ENCODE measurements around the gene TMEM221. TPM values are rescaled to one million over a fixed set of nuclear protein-coding genes. Genes with fewer than 3 reads are reported as not detected.
A peak's percentile ranks its signal among the peaks of the same experiment; 100 is the strongest.

TMEM221 gene
- total RNA-seq, 2 donors from 2014 or later = 3.5 to 4.8 TPM

GRCh38 chr19:17447704-17448130, 751 bp downstream of the TMEM221 start:
- H3K9me3 Mint-ChIP-seq = no peaks in the 10 kb centered on the region
- no peaks in the 10 kb centered on the region for H3K36me3 Mint-ChIP-seq (ENCODE audit: low read depth)
- no peak overlapping the region for H3K9ac ChIP-seq (ENCODE audit: extremely low read depth, low read length, poor library complexity, severe bottlenecking)
- no peak for DNase-seq
- H3K27me3 Mint-ChIP-seq (ENCODE audit: insufficient read depth) = peaks cover 36% of the 10 kb centered on the region
- no peaks in the 10 kb centered on the region for H3K9me3 ChIP-seq (ENCODE audit: control insufficient read depth, low read length)
- no peaks in the 10 kb centered on the region for H3K36me3 ChIP-seq (ENCODE audit: control insufficient read depth, insufficient read depth, low read length)
- peaks cover 24% of the 10 kb centered on the region for H3K27me3 ChIP-seq (ENCODE audit: control insufficient read depth, insufficient read depth, low read length, poor library complexity, severe bottlenecking)
- H3K4me1 ChIP-seq (ENCODE audit: control insufficient read depth, insufficient read depth, low read length) = no peaks in the 10 kb centered on the region
- no peaks in the 10 kb centered on the region for H3K4me1 Mint-ChIP-seq
- 40 to 80% methylated on average over 2 to 5 of the region's 5 CpGs for WGBS, 2 experiments (ENCODE audit: insufficient coverage in 1 of 2, insufficient read length in 1 of 2)
- TF ChIP-seq CTCF (conservative IDR thresholded peaks at IDR 0.05) = no peak
- no peak overlapping the region for H3K27ac Mint-ChIP-seq
- peak overlapping the region; percentile 61 for H3K4me3 Mint-ChIP-seq
- H3K27ac ChIP-seq (ENCODE audit: low read depth, low read length) = no peak overlapping the region
- peak overlapping the region; percentile 72 for H3K4me3 ChIP-seq (ENCODE audit: low read length)

GRCh38 chr19:17445526-17446165, 2.8 kb downstream of the TMEM221 start:
- Mint-ChIP-seq H3K9me3 (peaks cover 8% of the 10 kb centered on the region), H3K27me3 (ENCODE audit: insufficient read depth) (peaks cover 24% of the 10 kb centered on the region), H3K4me1 (no peaks in the 10 kb centered on the region), H3K27ac (no peak overlapping the region), H3K4me3 (no peak overlapping the region), H3K36me3 (ENCODE audit: low read depth) (no peaks in the 10 kb centered on the region)
- no peak overlapping the region for H3K4me3 ChIP-seq (ENCODE audit: low read length)
- no peak overlapping the region for H3K9ac ChIP-seq (ENCODE audit: extremely low read depth, low read length, poor library complexity, severe bottlenecking)
- H3K4me1 ChIP-seq (ENCODE audit: control insufficient read depth, insufficient read depth, low read length) = no peaks in the 10 kb centered on the region
- 97 to 100% methylated on average over 1 of the region's 1 CpG for WGBS, 2 experiments (ENCODE audit: insufficient coverage in 1 of 2, insufficient read length in 1 of 2)
- no peak overlapping the region for H3K27ac ChIP-seq (ENCODE audit: low read depth, low read length)
- no peaks in the 10 kb centered on the region for H3K9me3 ChIP-seq (ENCODE audit: control insufficient read depth, low read length)
- no peaks in the 10 kb centered on the region for H3K36me3 ChIP-seq (ENCODE audit: control insufficient read depth, insufficient read depth, low read length)
- H3K27me3 ChIP-seq (ENCODE audit: control insufficient read depth, insufficient read depth, low read length, poor library complexity, severe bottlenecking) = peaks cover 24% of the 10 kb centered on the region
- DNase-seq = no peak
- TF ChIP-seq CTCF (conservative IDR thresholded peaks at IDR 0.05) = no peak

GRCh38 chr19:17441241-17442021, 7.0 kb downstream of the TMEM221 start:
- H3K9me3 Mint-ChIP-seq = peaks cover 8% of the 10 kb centered on the region
- H3K36me3 Mint-ChIP-seq (ENCODE audit: low read depth) = no peaks in the 10 kb centered on the region
- Histone ChIP-seq H3K9ac (ENCODE audit: extremely low read depth, low read length, poor library complexity, severe bottlenecking) (no peak overlapping the region), H3K27ac (ENCODE audit: low read depth, low read length) (no peak overlapping the region), H3K4me1 (ENCODE audit: control insufficient read depth, insufficient read depth, low read length) (no peaks in the 10 kb centered on the region), H3K4me3 (ENCODE audit: low read length) (no peak overlapping the region), H3K36me3 (ENCODE audit: control insufficient read depth, insufficient read depth, low read length) (no peaks in the 10 kb centered on the region), H3K9me3 (ENCODE audit: control insufficient read depth, low read length) (no peaks in the 10 kb centered on the region), H3K27me3 (ENCODE audit: control insufficient read depth, insufficient read depth, low read length, poor library complexity, severe bottlenecking) (peaks cover 4% of the 10 kb centered on the region)
- H3K4me1 Mint-ChIP-seq = no peaks in the 10 kb centered on the region
- H3K4me3 Mint-ChIP-seq = no peak overlapping the region
- WGBS, 2 experiments (ENCODE audit: insufficient coverage in 1 of 2, insufficient read length in 1 of 2) = 56 to 78% methylated on average over 3 to 8 of the region's 8 CpGs
- H3K27ac Mint-ChIP-seq = no peak overlapping the region
- peak; percentile 80 for TF ChIP-seq CTCF (conservative IDR thresholded peaks at IDR 0.05)
- H3K27me3 Mint-ChIP-seq (ENCODE audit: insufficient read depth) = peaks cover 3% of the 10 kb centered on the region
- peak; percentile 74 for DNase-seq
